Measurements from ENCODE around the gene FAM210B.

- TF ChIP-seq CTCF (conservative IDR thresholded peaks at IDR 0.05; ENCODE audit: low read depth, low read length) (no peak), EZH2 (IDR thresholded peaks at IDR 0.05; ENCODE audit: low read length, unreplicated experiment) (no peak)
Measured at GRCh38 chr20:56372850-56373249, 14.1 kb downstream of the FAM210B start.
